Keratinocyte (primary cell): ENCODE results near the gene ANKRD44. TPM values are rescaled to one million over a fixed set of nuclear protein-coding genes. Genes with fewer than 3 reads are reported as not detected.

Experiments
- DNase-seq: peaks from one replicate; pipeline ENCODE4 v3.0.0-alpha.2; 2011; ENCODE audit warnings: low read depth, missing footprints, low spot score
- FAIRE-seq: peaks from 2 replicates; lab custom pipeline; 2011; peaks lifted over from hg19 to GRCh38; lab: Jason Lieb, UNC
- H2AFZ ChIP-seq: 2 replicates; pipeline ENCODE4 v1.6.0; 2012; ENCODE audit warnings: low read length, control low read depth, inconsistent platforms; ENCODE audit not compliant: control insufficient read depth
- H3K27ac ChIP-seq: 2 replicates; pipeline ENCODE4 v1.5.1; 2011; ENCODE audit warnings: low read length; ENCODE audit not compliant: control insufficient read depth, insufficient read depth
- H3K27me3 ChIP-seq: 3 replicates; pipeline ENCODE4 v1.6.0; 2011; ENCODE audit warnings: low read length; ENCODE audit not compliant: control insufficient read depth, insufficient read depth; ENCODE audit errors: extremely low read depth
- H3K36me3 ChIP-seq, 2 experiments: 2 replicates in 1 of 2; 3 replicates in 1 of 2; pipeline ENCODE4 v1.5.1; 2011; ENCODE audit warnings: low read length in 2 of 2, mild to moderate bottlenecking in 1 of 2; ENCODE audit not compliant: control insufficient read depth in 2 of 2, insufficient read depth in 2 of 2; ENCODE audit errors: extremely low read depth in 1 of 2
- H3K4me1 ChIP-seq: 3 replicates; pipeline ENCODE4 v1.5.1; 2011; ENCODE audit warnings: low read length; ENCODE audit not compliant: control insufficient read depth, insufficient read depth; ENCODE audit errors: extremely low read depth
- H3K4me2 ChIP-seq: 3 replicates; pipeline ENCODE4 v1.6.0; 2011; ENCODE audit warnings: low read depth, low read length; ENCODE audit not compliant: control insufficient read depth, insufficient read depth; ENCODE audit errors: extremely low read depth
- H3K4me3 ChIP-seq, 3 experiments: fragments of 200-600 bp in 1 of 3; sonication (generic) in 1 of 3; 2 replicates in 2 of 3; 3 replicates in 1 of 3; pipeline ENCODE4 v1.5.1; 2011 to 2016; ENCODE audit warnings: low read length in 3 of 3, mild to moderate bottlenecking in 3 of 3, control low read depth in 2 of 3, inconsistent platforms in 1 of 3, low read depth in 1 of 3, mixed read lengths in 1 of 3, mixed run types in 1 of 3, moderate library complexity in 1 of 3; ENCODE audit not compliant: control insufficient read depth in 2 of 3, insufficient read depth in 2 of 3; ENCODE audit errors: extremely low read depth in 1 of 3
- H3K79me2 ChIP-seq: 2 replicates; pipeline ENCODE4 v1.6.0; 2012; ENCODE audit warnings: low read length; ENCODE audit not compliant: control insufficient read depth, insufficient read depth
- H3K9ac ChIP-seq: 3 replicates; pipeline ENCODE4 v1.6.0; 2011; ENCODE audit warnings: low read length; ENCODE audit not compliant: control insufficient read depth, insufficient read depth; ENCODE audit errors: extremely low read depth
- H3K9me1 ChIP-seq: 3 replicates; pipeline ENCODE4 v1.6.0; 2011; ENCODE audit warnings: low read length; ENCODE audit not compliant: control insufficient read depth, insufficient read depth; ENCODE audit errors: extremely low read depth
- H3K9me3 ChIP-seq: 2 replicates; pipeline ENCODE4 v1.5.1; 2012; ENCODE audit warnings: low read depth, low read length; ENCODE audit not compliant: control insufficient read depth
- H4K20me1 ChIP-seq: 3 replicates; pipeline ENCODE4 v1.6.0; 2011; ENCODE audit warnings: low read length; ENCODE audit not compliant: control insufficient read depth, insufficient read depth; ENCODE audit errors: extremely low read depth
- CTCF ChIP-seq, 3 experiments: IDR thresholded peaks in 1 of 3; conservative IDR thresholded peaks in 1 of 3; optimal IDR thresholded peaks in 1 of 3; 2 replicates in 2 of 3; 3 replicates in 1 of 3; pipeline versions ENCODE3 to v1.5.1; 2011; ENCODE audit warnings: low read length in 3 of 3, mild to moderate bottlenecking in 3 of 3, moderate library complexity in 2 of 3, control low read depth in 1 of 3, inconsistent platforms in 1 of 3; ENCODE audit not compliant: insufficient read depth in 2 of 3; ENCODE audit errors: extremely low read depth in 1 of 3
- EZH2 ChIP-seq: IDR thresholded peaks from one replicate; pipeline ENCODE4 v1.6.1; 2012; ENCODE audit warnings: inconsistent platforms, mild to moderate bottlenecking, low read length, moderate library complexity
- dilution Hi-C: fragments of 300-500 bp; cut with MboI; formaldehyde crosslinking; loops from one replicate; pipeline ENCODE4 v1.7.0; 2020; ENCODE audit warnings: low sequenced_read_pairs; ENCODE audit not compliant: extremely low pct_ligation_motif_present
- polyA plus RNA-seq, 5 experiments: library from polyadenylated mRNA; depleted of rRNA in 3 of 5; stranded (reverse) in 3 of 5; stranded (forward) in 1 of 5; unstranded in 1 of 5; fragments of >200 nt; gene quantifications; 1 replicate in 1 of 5; 2 replicates in 3 of 5; 3 replicates in 1 of 5; pipeline versions ENCODE4 v1.2.1 to v1.2.3, GENCODE V29; 2011 to 2012; ENCODE audit warnings: missing spikeins in 2 of 5, low read depth in 1 of 5, low replicate concordance in 1 of 5

Gene ANKRD44
- polyA plus RNA-seq, 1 donor (not counting 4 experiments of a cell fraction or from before 2014, with no cell fraction given) = 0.35 TPM

GRCh38 chr2:197251576-197251975 is 59.0 kb downstream of the ANKRD44 start:
- Histone ChIP-seq H3K79me2 (no peaks in the 10 kb centered on the region), H3K4me1 (no peaks in the 10 kb centered on the region), H3K27ac (no peak overlapping the region), H3K4me2 (no peak overlapping the region), H3K36me3 (no peaks in the 10 kb centered on the region), H3K9ac (no peak overlapping the region), H3K9me1 (no peaks in the 10 kb centered on the region), H4K20me1 (no peaks in the 10 kb centered on the region), H2AFZ (no peak overlapping the region), H3K27me3 (no peaks in the 10 kb centered on the region), H3K9me3 (no peaks in the 10 kb centered on the region), H3K4me3 (no peak overlapping the region)
- FAIRE-seq (no peak), DNase-seq (no peak)
- TF ChIP-seq CTCF (optimal IDR thresholded peaks at IDR 0.05 in 1 of 3, IDR thresholded peaks at IDR 0.05 in 1 of 3, conservative IDR thresholded peaks at IDR 0.05 in 1 of 3; ENCODE audit: extremely low read depth in 1 of 3, insufficient read depth in 2 of 3, low read length in 3 of 3) = no peak
- no peak for TF ChIP-seq EZH2
- dilution Hi-C loops = no loop called here

- no peak overlapping the region for H3K27ac ChIP-seq
- dilution Hi-C loops = no loop called here
- H3K4me2 ChIP-seq = no peak overlapping the region
- H3K36me3 ChIP-seq = no peaks in the 10 kb centered on the region
- TF ChIP-seq CTCF (optimal IDR thresholded peaks at IDR 0.05 in 1 of 3, IDR thresholded peaks at IDR 0.05 in 1 of 3, conservative IDR thresholded peaks at IDR 0.05 in 1 of 3; ENCODE audit: extremely low read depth in 1 of 3, insufficient read depth in 2 of 3, low read length in 3 of 3) (no peak), EZH2 (no peak)
- H3K9me1 ChIP-seq = no peaks in the 10 kb centered on the region
- no peak for DNase-seq
- no peak overlapping the region for H3K9ac ChIP-seq
- H4K20me1 ChIP-seq = no peaks in the 10 kb centered on the region
- no peaks in the 10 kb centered on the region for H3K79me2 ChIP-seq
- H3K4me1 ChIP-seq = no peaks in the 10 kb centered on the region
- H2AFZ ChIP-seq = no peak overlapping the region
- no peak for FAIRE-seq
- H3K9me3 ChIP-seq = no peaks in the 10 kb centered on the region
- H3K27me3 ChIP-seq = no peaks in the 10 kb centered on the region
- no peak overlapping the region for H3K4me3 ChIP-seq
Measured at GRCh38 chr2:197251163-197251562, 59.4 kb downstream of the ANKRD44 start.
